Gastroesophageal sphincter (tissue), 3 donors: Measurements from ENCODE around the gene FPR2.

Source experiments
- CTCF ChIP-seq, 4 experiments: fragments of 200-600 bp in 2 of 4; fragments of 450-650 bp in 2 of 4; sonication (generic) in 1 of 4; IDR thresholded peaks; one replicate each; pipeline ENCODE4 v1.5.1; 2017 to 2019; ENCODE audit warnings: antibody characterized with exemption in 4 of 4, mild to moderate bottlenecking in 2 of 4, moderate library complexity in 2 of 4
- POLR2A ChIP-seq, 2 donors: fragments of 450-650 bp; IDR thresholded peaks; one replicate each; pipeline ENCODE4 v1.6.1; 2017; ENCODE audit warnings: antibody characterized with exemption in 2 of 2, mild to moderate bottlenecking in 2 of 2, moderate library complexity in 1 of 2
- POLR2AphosphoS5 ChIP-seq: sonication (generic); formaldehyde crosslinking; IDR thresholded peaks from one replicate; pipeline ENCODE4 v1.6.1; 2017; ENCODE audit warnings: antibody characterized with exemption

DNA sequence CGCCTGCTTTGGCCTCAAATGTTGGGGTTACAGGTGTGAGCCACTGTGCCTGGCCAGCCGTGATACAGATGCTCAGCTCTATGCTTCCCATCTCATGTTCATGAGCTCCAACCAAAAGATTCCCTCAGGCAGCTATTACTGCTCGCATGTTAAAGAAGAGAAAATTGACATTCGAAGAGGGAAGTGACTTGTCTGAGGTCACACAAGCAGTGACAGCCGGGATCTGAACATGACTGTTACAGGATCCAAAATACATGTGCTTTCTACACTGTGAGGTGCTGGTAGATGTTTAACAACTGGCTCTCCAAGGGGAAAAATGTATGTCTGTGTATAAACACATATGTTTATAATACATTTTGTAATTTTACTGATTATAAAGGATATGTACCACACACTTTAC lies 20.6 kb upstream of the FPR2 start:
- no peak for TF ChIP-seq CTCF (IDR thresholded peaks at IDR 0.05)
- no peak for TF ChIP-seq POLR2A (IDR thresholded peaks at IDR 0.05)
- TF ChIP-seq POLR2AphosphoS5 = no peak
